Esophagus squamous epithelium (tissue), 5 donors: ENCODE data around the gene GRB14. TPM values are rescaled to one million over a fixed set of nuclear protein-coding genes. Genes with fewer than 3 reads are reported as not detected.

Source experiments
- DNase-seq: peaks from one replicate; lab custom pipeline; 2025; lab: John Stamatoyannopoulos, UW
- H3K27ac ChIP-seq, 4 donors: fragments of 200-600 bp; sonication (generic); one replicate each; pipeline ENCODE4 v1.5.1; 2016 to 2019; ENCODE audit warnings: mild to moderate bottlenecking in 1 of 4
- H3K27me3 ChIP-seq, 4 donors: fragments of 200-600 bp; sonication (generic); 1 replicate in 3 of 4; 2 replicates in 1 of 4; pipeline versions ENCODE4 v1.5.1 to v1.6.0; 2017 to 2021; ENCODE audit warnings: antibody characterized with exemption in 1 of 4
- H3K36me3 ChIP-seq, 3 donors: fragments of 200-600 bp; sonication (generic); one replicate each; pipeline ENCODE4 v1.5.1; 2016 to 2019
- H3K4me1 ChIP-seq, 3 donors: fragments of 200-600 bp; sonication (generic); one replicate each; pipeline ENCODE4 v1.5.1; 2017 to 2019
- H3K4me3 ChIP-seq, 4 donors: fragments of 200-600 bp; sonication (generic); 1 replicate in 3 of 4; 2 replicates in 1 of 4; pipeline ENCODE4 v1.5.1; 2016 to 2019; ENCODE audit warnings: mild to moderate bottlenecking in 2 of 4, moderate library complexity in 1 of 4
- H3K9me3 ChIP-seq, 3 donors: fragments of 200-600 bp; sonication (generic); one replicate each; pipeline ENCODE4 v1.5.1; 2016 to 2019
- CTCF ChIP-seq, 6 experiments: fragments of 450-650 bp in 4 of 6; fragments of 200-600 bp in 2 of 6; sonication (generic) in 2 of 6; IDR thresholded peaks; one replicate each; pipeline ENCODE4 v1.5.1; 2016 to 2019; ENCODE audit warnings: antibody characterized with exemption in 6 of 6, mild to moderate bottlenecking in 4 of 6, moderate library complexity in 4 of 6
- POLR2A ChIP-seq, 4 donors: fragments of 450-650 bp; IDR thresholded peaks; one replicate each; pipeline ENCODE4 v1.6.1; 2017; ENCODE audit warnings: antibody characterized with exemption in 4 of 4, mild to moderate bottlenecking in 4 of 4, moderate library complexity in 3 of 4
- WGBS, 2 donors: methylation state at CpG; one replicate each; pipeline ENCODE4 v1.1.5; 2018; 5-methylcytosine and 5-hydroxymethylcytosine counted together
- intact Hi-C: fragments of 100-400 bp; cut with DNase I; formaldehyde crosslinking; loops from one replicate; pipeline ENCODE4 v1.15.0; 2022
- total RNA-seq, 4 donors: library from RNA; depleted of rRNA; stranded (reverse); fragments of >200 nt; gene quantifications; one replicate each; pipeline ENCODE4 v1.1.0, GENCODE V29; 2016
- donor health status: DM: yes; HTN: yes; CAD: no.

GRB14 gene
- total RNA-seq, 4 donors from 2014 or later, result 0.31 to 2.5 (median 1.2) TPM; not detected in 1

GRCh38 chr2:164456619-164457018, 164.7 kb downstream of the GRB14 start:
- intact Hi-C loops, result no loop called here
- TF ChIP-seq POLR2A (IDR thresholded peaks at IDR 0.05) (no peak), CTCF (IDR thresholded peaks at IDR 0.05) (no peak)
- 21 to 31% methylated on average over 4 of the region's 4 CpGs for WGBS, 2 donors
- H3K4me1 ChIP-seq, result no peaks in the 10 kb centered on the region
- H3K36me3 ChIP-seq, result no peaks in the 10 kb centered on the region
- no peaks in the 10 kb centered on the region for H3K9me3 ChIP-seq
- no peak overlapping the region for H3K27ac ChIP-seq
- H3K4me3 ChIP-seq, result no peak overlapping the region
- no peak for DNase-seq
- H3K27me3 ChIP-seq, result no peaks in the 10 kb centered on the region

GRCh38 chr2:164453656-164454305, 167.5 kb downstream of the GRB14 start:
- intact Hi-C loops, result no loop called here
- H3K4me1 ChIP-seq, result no peaks in the 10 kb centered on the region
- H3K4me3 ChIP-seq, result no peak overlapping the region
- 61 to 74% methylated on average over 5 of the region's 5 CpGs for WGBS, 2 donors
- no peak for TF ChIP-seq CTCF (IDR thresholded peaks at IDR 0.05)
- no peak for TF ChIP-seq POLR2A (IDR thresholded peaks at IDR 0.05)
- H3K36me3 ChIP-seq, result no peaks in the 10 kb centered on the region
- H3K27me3 ChIP-seq, result no peaks in the 10 kb centered on the region
- no peak for DNase-seq
- H3K9me3 ChIP-seq, result no peaks in the 10 kb centered on the region
- no peak overlapping the region for H3K27ac ChIP-seq

- DNase-seq, result no peak
- WGBS, 2 donors, result 92 to 94% methylated on average over 2 of the region's 2 CpGs
- TF ChIP-seq POLR2A (IDR thresholded peaks at IDR 0.05) (no peak), CTCF (IDR thresholded peaks at IDR 0.05) (no peak)
- H3K9me3 ChIP-seq, result no peaks in the 10 kb centered on the region
- no peak overlapping the region for H3K4me3 ChIP-seq
- no peaks in the 10 kb centered on the region for H3K36me3 ChIP-seq
- H3K27me3 ChIP-seq, result no peaks in the 10 kb centered on the region
- intact Hi-C loops, result no loop called here
- H3K4me1 ChIP-seq, result no peaks in the 10 kb centered on the region
- H3K27ac ChIP-seq, result no peak overlapping the region
These were observed 171.0 kb downstream of the GRB14 start for GRCh38 chr2:164450278-164450677.

- intact Hi-C loops, result no loop called here
- 78 to 79% methylated on average over 5 of the region's 5 CpGs for WGBS, 2 donors
- Histone ChIP-seq H3K27ac (no peak overlapping the region), H3K4me1 (no peaks in the 10 kb centered on the region), H3K9me3 (no peaks in the 10 kb centered on the region), H3K4me3 (no peak overlapping the region), H3K36me3 (no peaks in the 10 kb centered on the region), H3K27me3 (no peaks in the 10 kb centered on the region)
- DNase-seq, result no peak
- TF ChIP-seq CTCF (IDR thresholded peaks at IDR 0.05) (no peak), POLR2A (IDR thresholded peaks at IDR 0.05) (no peak)
These were observed 171.6 kb downstream of the GRB14 start for GRCh38 chr2:164449706-164450105.

GRCh38 chr2:164447660-164448059, 173.6 kb downstream of the GRB14 start:
- no peaks in the 10 kb centered on the region for H3K27me3 ChIP-seq
- no peak for DNase-seq
- H3K9me3 ChIP-seq, result no peaks in the 10 kb centered on the region
- intact Hi-C loops, result no loop called here
- no peaks in the 10 kb centered on the region for H3K4me1 ChIP-seq
- 77 to 89% methylated on average over 3 to 4 of the region's 5 CpGs for WGBS, 2 donors
- H3K27ac ChIP-seq, result no peak overlapping the region
- TF ChIP-seq CTCF (IDR thresholded peaks at IDR 0.05), result no peak
- TF ChIP-seq POLR2A (IDR thresholded peaks at IDR 0.05), result no peak
- no peaks in the 10 kb centered on the region for H3K36me3 ChIP-seq
- no peak overlapping the region for H3K4me3 ChIP-seq

Other genes starting within 250 kb of the GRB14 start
- 10 to 100 TPM; 35.4 to 88.9 (median 71.4) TPM for gene COBLL1, start 220.3 kb upstream of the GRB14 start, total RNA-seq